PC-3 (cell line): ENCODE data around the gene OR1F1. TPM values are rescaled to one million over a fixed set of nuclear protein-coding genes. Genes with fewer than 3 reads are reported as not detected.

ENCODE experiments used
- ATAC-seq: fragments of 200-7000 bp; cut with Tn5 transposase; 2 replicates; pipeline ENCODE4 v1.9.1; 2020; ENCODE audit warnings: mild to moderate bottlenecking, moderate library complexity
- BruUV-seq: library from RNA; stranded (reverse); fragments of 400-500 nt; replicated peaks from 2 replicates; lab custom pipeline; 2021; lab: Mats Ljungman, UMichigan
- CTCF ChIA-PET: fragments of 300-600 bp; sonication (Branson Sonifier 250); formaldehyde crosslinking; loops from one replicate; lab custom pipeline; 2022; ENCODE audit warnings: antibody characterized with exemption; lab: Charles Lee
- POLR2A ChIA-PET: fragments of 300-600 bp; sonication (Branson Sonifier 250); formaldehyde crosslinking; loops from one replicate; lab custom pipeline; 2022; ENCODE audit warnings: antibody characterized with exemption; ENCODE audit not compliant: unreplicated experiment; lab: Charles Lee
- DNase-seq: peaks from one replicate; pipeline ENCODE4 v3.0.0-alpha.2; 2015
- H2AFZ ChIP-seq: fragments of 300-600 bp; sonication (generic); 2 replicates; pipeline ENCODE4 v1.6.0; 2016; ENCODE audit warnings: antibody characterized with exemption, low read length
- H3F3A ChIP-seq: fragments of 300-600 bp; sonication (generic); one replicate; pipeline ENCODE4 v1.6.0; 2017; ENCODE audit warnings: antibody characterized with exemption, low read length, control low read depth, mild to moderate bottlenecking; ENCODE audit not compliant: unreplicated experiment
- H3K27ac ChIP-seq: fragments of 300-600 bp; sonication (generic); 2 replicates; pipeline ENCODE4 v1.5.1; 2016; ENCODE audit warnings: mild to moderate bottlenecking, low read length
- H3K27me3 ChIP-seq: fragments of 300-600 bp; sonication (generic); 2 replicates; pipeline ENCODE4 v1.6.1; 2016; ENCODE audit warnings: low read length, mixed read lengths
- H3K36me3 ChIP-seq: fragments of 300-600 bp; sonication (generic); 2 replicates; pipeline ENCODE4 v1.6.1; 2016; ENCODE audit warnings: low read depth, mixed run types, low read length, mixed read lengths
- H3K4me1 ChIP-seq: fragments of 300-600 bp; sonication (generic); 2 replicates; pipeline ENCODE4 v1.5.1; 2016; ENCODE audit warnings: low read length; ENCODE audit not compliant: insufficient read depth
- H3K4me2 ChIP-seq: fragments of 300-600 bp; sonication (generic); 2 replicates; pipeline ENCODE4 v1.6.0; 2016; ENCODE audit warnings: low read length
- H3K4me3 ChIP-seq: fragments of 300-600 bp; sonication (generic); 2 replicates; pipeline ENCODE4 v1.5.1; 2016; ENCODE audit warnings: mild to moderate bottlenecking, low read length, mixed read lengths
- H3K79me2 ChIP-seq: fragments of 300-600 bp; sonication (generic); 2 replicates; pipeline ENCODE4 v1.6.1; 2017; ENCODE audit warnings: low read length, mixed read lengths
- H3K9ac ChIP-seq: fragments of 300-600 bp; sonication (generic); 2 replicates; pipeline ENCODE4 v1.6.0; 2016; ENCODE audit warnings: mild to moderate bottlenecking, low read length
- H3K9me2 ChIP-seq: fragments of 300-600 bp; sonication (generic); replicated peaks from 2 replicates; pipeline ENCODE4 v1.6.1; 2016; ENCODE audit warnings: mixed run types, low read length, mixed read lengths
- H3K9me3 ChIP-seq: fragments of 300-600 bp; sonication (generic); 2 replicates; pipeline ENCODE4 v1.6.1; 2016; ENCODE audit warnings: low read length, mixed read lengths
- H4K20me1 ChIP-seq: fragments of 300-600 bp; sonication (generic); 2 replicates; pipeline ENCODE4 v1.6.1; 2016; ENCODE audit warnings: low read length, mixed read lengths
- CTCF ChIP-seq: fragments of 300-600 bp; sonication (generic); conservative IDR thresholded peaks from 2 replicates; pipeline ENCODE4 v1.5.1; 2017; ENCODE audit warnings: antibody characterized with exemption, low read depth, mild to moderate bottlenecking, low read length
- EZH2 ChIP-seq: fragments of 300-600 bp; sonication (generic); IDR thresholded peaks from one replicate; pipeline ENCODE4 v1.6.1; 2017; ENCODE audit warnings: antibody characterized with exemption, mild to moderate bottlenecking, low read length; ENCODE audit not compliant: unreplicated experiment
- EZH2phosphoT487 ChIP-seq: fragments of 300-600 bp; sonication (generic); IDR thresholded peaks from 2 replicates; pipeline ENCODE4 v1.6.1; 2018; ENCODE audit warnings: mild to moderate bottlenecking, antibody characterized with exemption, low read length, borderline replicate concordance
- intact Hi-C: fragments of 100-400 bp; cut with micrococcal nuclease; formaldehyde crosslinking; loops from 2 replicates; pipeline ENCODE4 v1.9.0; 2023
- total RNA-seq: library from RNA; depleted of rRNA; stranded (reverse); fragments of >200 nt; gene quantifications from 2 replicates; pipeline ENCODE4 v1.2.3, GENCODE V29; 2014

OR1F1 gene
- total RNA-seq, 1 experiment from 2014 or later = not detected

GRCh38 chr16:3141781-3142311, 46.2 kb upstream of the OR1F1 start:
- H3F3A ChIP-seq = no peaks in the 10 kb centered on the region
- BruUV-seq = no TSS peak
- no peak overlapping the region for H3K9ac ChIP-seq
- H3K27ac ChIP-seq = no peak overlapping the region
- no peaks in the 10 kb centered on the region for H3K36me3 ChIP-seq
- no peak for TF ChIP-seq EZH2phosphoT487
- no peak for TF ChIP-seq CTCF
- TF ChIP-seq EZH2 = no peak
- CTCF ChIA-PET = no interaction called here
- H3K4me3 ChIP-seq = no peak overlapping the region
- no peaks in the 10 kb centered on the region for H3K27me3 ChIP-seq
- H2AFZ ChIP-seq = no peak overlapping the region
- no peaks in the 10 kb centered on the region for H4K20me1 ChIP-seq
- no peak overlapping the region for H3K4me2 ChIP-seq
- H3K9me2 ChIP-seq = no peaks in the 10 kb centered on the region
- H3K9me3 ChIP-seq = no peaks in the 10 kb centered on the region
- no peak for DNase-seq
- intact Hi-C loops = no loop called here
- no peaks in the 10 kb centered on the region for H3K4me1 ChIP-seq
- no peak for ATAC-seq
- no peaks in the 10 kb centered on the region for H3K79me2 ChIP-seq
- POLR2A ChIA-PET = no interaction called here

GRCh38 chr16:3142327-3142726, 45.7 kb upstream of the OR1F1 start:
- Histone ChIP-seq H3F3A (no peaks in the 10 kb centered on the region), H3K9ac (no peak overlapping the region), H3K4me1 (no peaks in the 10 kb centered on the region), H2AFZ (no peak overlapping the region), H3K36me3 (no peaks in the 10 kb centered on the region), H3K27me3 (no peaks in the 10 kb centered on the region), H3K9me3 (no peaks in the 10 kb centered on the region), H4K20me1 (no peaks in the 10 kb centered on the region), H3K9me2 (no peaks in the 10 kb centered on the region), H3K4me2 (no peak overlapping the region), H3K79me2 (no peaks in the 10 kb centered on the region), H3K4me3 (no peak overlapping the region), H3K27ac (no peak overlapping the region)
- BruUV-seq = no TSS peak
- no peak for TF ChIP-seq EZH2phosphoT487
- no peak for TF ChIP-seq EZH2
- no peak for TF ChIP-seq CTCF
- no peak for DNase-seq
- no peak for ATAC-seq
- POLR2A ChIA-PET = no interaction called here
- intact Hi-C loops = no loop called here
- CTCF ChIA-PET = no interaction called here

- H3K9me2 ChIP-seq = no peaks in the 10 kb centered on the region
- H3K9ac ChIP-seq = no peak overlapping the region
- TF ChIP-seq CTCF (no peak), EZH2phosphoT487 (no peak), EZH2 (no peak)
- H3K9me3 ChIP-seq = no peaks in the 10 kb centered on the region
- H4K20me1 ChIP-seq = no peaks in the 10 kb centered on the region
- BruUV-seq = no TSS peak
- ChIA-PET CTCF (no interaction called here), POLR2A (no interaction called here)
- H3K4me2 ChIP-seq = no peak overlapping the region
- ATAC-seq (no peak), DNase-seq (no peak)
- H3K79me2 ChIP-seq = no peaks in the 10 kb centered on the region
- no peak overlapping the region for H2AFZ ChIP-seq
- no peaks in the 10 kb centered on the region for H3K36me3 ChIP-seq
- intact Hi-C loops = no loop called here
- H3K27ac ChIP-seq = no peak overlapping the region
- no peaks in the 10 kb centered on the region for H3F3A ChIP-seq
- no peaks in the 10 kb centered on the region for H3K4me1 ChIP-seq
- H3K4me3 ChIP-seq = no peak overlapping the region
- no peaks in the 10 kb centered on the region for H3K27me3 ChIP-seq
These were observed 45.2 kb upstream of the OR1F1 start for GRCh38 chr16:3142770-3143169.
